Epithelial cell of prostate (primary cell): Measurements from ENCODE around the gene ZDHHC11B.
"Not testable (repeated sequence)": the region's sequence is repeated elsewhere in the genome, so short reads cannot be mapped to it uniquely, and the experiment has no call there.

Experiments
- DNase-seq: peaks from one replicate; pipeline ENCODE4 v3.0.0-alpha.2; 2011; ENCODE audit warnings: low read depth, low spot score
- H3K27ac ChIP-seq: fragments of 450-650 bp; 2 replicates; pipeline ENCODE4 v1.5.1; 2017; ENCODE audit warnings: mild to moderate bottlenecking

Gene ZDHHC11B

GRCh38 chr5:784428-785177, at the start of gene ZDHHC11B:
TSS of gene ZDHHC11B (minus strand) at chr5:784729. CDS start at chr5:766919, 17,810 bp downstream.
- not testable (repeated sequence) for H3K27ac ChIP-seq

GRCh38 chr5:834013-834412, 49.5 kb upstream of the ZDHHC11B start:
- not testable (repeated sequence) for DNase-seq

More at GRCh38 chr5:784428-785177, at the start of gene ZDHHC11B:
- DNase-seq: peak; percentile 22

GRCh38 chr5:828194-828593, 43.7 kb upstream of the ZDHHC11B start:
- not testable (repeated sequence) for H3K27ac ChIP-seq, DNase-seq

More at GRCh38 chr5:834013-834412, 49.5 kb upstream of the ZDHHC11B start:
- H3K27ac ChIP-seq: not testable (repeated sequence)

GRCh38 chr5:825544-825943, 41.0 kb upstream of the ZDHHC11B start:
- not testable (repeated sequence) for DNase-seq, H3K27ac ChIP-seq

- H3K27ac ChIP-seq: no peak overlapping the region
Observed at GRCh38 chr5:821504-821903, 37.0 kb upstream of the ZDHHC11B start.

GRCh38 chr5:820245-820644, 35.7 kb upstream of the ZDHHC11B start:
- no peak overlapping the region for H3K27ac ChIP-seq
- DNase-seq: no peak

More at GRCh38 chr5:821504-821903, 37.0 kb upstream of the ZDHHC11B start:
- DNase-seq: no peak

- no peak overlapping the region for H3K27ac ChIP-seq
- no peak for DNase-seq
Observed at GRCh38 chr5:819078-819477, 34.5 kb upstream of the ZDHHC11B start.

GRCh38 chr5:816176-816575, 31.6 kb upstream of the ZDHHC11B start:
- H3K27ac ChIP-seq: no peak overlapping the region
- DNase-seq: no peak

GRCh38 chr5:815449-815848, 30.9 kb upstream of the ZDHHC11B start:
- no peak overlapping the region for H3K27ac ChIP-seq
- no peak for DNase-seq

- DNase-seq: not testable (repeated sequence)
Observed at GRCh38 chr5:813575-813974, 29.0 kb upstream of the ZDHHC11B start.

GRCh38 chr5:811384-811783, 26.9 kb upstream of the ZDHHC11B start:
- not testable (repeated sequence) for H3K27ac ChIP-seq, DNase-seq

More at GRCh38 chr5:813575-813974, 29.0 kb upstream of the ZDHHC11B start:
- not testable (repeated sequence) for H3K27ac ChIP-seq

- not testable (repeated sequence) for DNase-seq
Observed at GRCh38 chr5:807719-808514, 23.4 kb upstream of the ZDHHC11B start.

GRCh38 chr5:801472-801871, 16.9 kb upstream of the ZDHHC11B start:
- DNase-seq: no peak
- no peak overlapping the region for H3K27ac ChIP-seq

More at GRCh38 chr5:807719-808514, 23.4 kb upstream of the ZDHHC11B start:
- H3K27ac ChIP-seq: not testable (repeated sequence)

- H3K27ac ChIP-seq, DNase-seq: not testable (repeated sequence)
Observed at GRCh38 chr5:801055-801454, 16.5 kb upstream of the ZDHHC11B start.

GRCh38 chr5:798505-799138, 14.1 kb upstream of the ZDHHC11B start:
- DNase-seq, H3K27ac ChIP-seq: not testable (repeated sequence)

- not testable (repeated sequence) for DNase-seq, H3K27ac ChIP-seq
Observed at GRCh38 chr5:797986-798385, 13.5 kb upstream of the ZDHHC11B start.

GRCh38 chr5:795873-796272, 11.3 kb upstream of the ZDHHC11B start:
- H3K27ac ChIP-seq, DNase-seq: not testable (repeated sequence)

- DNase-seq, H3K27ac ChIP-seq: not testable (repeated sequence)
Observed at GRCh38 chr5:794948-795347, 10.4 kb upstream of the ZDHHC11B start.

GRCh38 chr5:788703-789102, 4.2 kb upstream of the ZDHHC11B start:
- not testable (repeated sequence) for DNase-seq, H3K27ac ChIP-seq

GRCh38 chr5:787857-788233, 3.3 kb upstream of the ZDHHC11B start:
- DNase-seq, H3K27ac ChIP-seq: not testable (repeated sequence)
